Tibial artery (tissue), 4 donors: ENCODE data around the gene IGFBP2.

Experiments used
- DNase-seq, 2 donors: peaks; one replicate each; pipeline ENCODE4 v3.0.0-alpha.2; 2019
- H3K27ac ChIP-seq, 2 donors: fragments of 200-600 bp; sonication (generic) in 1 of 2; 1 replicate in 1 of 2; 2 replicates in 1 of 2; pipeline ENCODE4 v1.5.1; 2018 to 2019; ENCODE audit warnings: mild to moderate bottlenecking in 1 of 2
- H3K27me3 ChIP-seq, 2 donors: fragments of 200-600 bp; sonication (generic) in 1 of 2; one replicate each; pipeline versions ENCODE4 v1.5.1 to v1.6.0; 2016 to 2019
- H3K36me3 ChIP-seq, 3 donors: fragments of 200-600 bp; sonication (generic) in 2 of 3; one replicate each; pipeline ENCODE4 v1.5.1; 2016 to 2019; ENCODE audit warnings: mild to moderate bottlenecking in 2 of 3
- H3K4me1 ChIP-seq, 4 donors: fragments of 200-600 bp; sonication (generic) in 2 of 4; 1 replicate in 3 of 4; 2 replicates in 1 of 4; pipeline ENCODE4 v1.5.1; 2016 to 2019
- H3K4me3 ChIP-seq, 2 donors: fragments of 200-600 bp; sonication (generic) in 1 of 2; 1 replicate in 1 of 2; 2 replicates in 1 of 2; pipeline ENCODE4 v1.5.1; 2018 to 2019; ENCODE audit warnings: mild to moderate bottlenecking in 2 of 2
- H3K9me3 ChIP-seq, 3 donors: fragments of 200-600 bp; sonication (generic) in 1 of 3; one replicate each; pipeline ENCODE4 v1.5.1; 2016 to 2019
- CTCF ChIP-seq, 2 experiments: fragments of 200-600 bp in 1 of 2; fragments of 450-650 bp in 1 of 2; IDR thresholded peaks; one replicate each; pipeline ENCODE4 v1.5.1; 2017 to 2019; ENCODE audit warnings: antibody characterized with exemption in 2 of 2, mild to moderate bottlenecking in 1 of 2, moderate library complexity in 1 of 2
- intact Hi-C: fragments of 100-400 bp; cut with DNase I; formaldehyde crosslinking; loops from one replicate; pipeline ENCODE4 v1.15.0; 2023; ENCODE audit warnings: low total_unique reads

IGFBP2 gene

GRCh38 chr2:216636551-216637450 is 3.6 kb downstream of the IGFBP2 start:
- DNase-seq: peak; percentile 37 to 81
- peaks cover 5 to 22% (median 9%) of the 10 kb centered on the region in 3 donors for H3K36me3 ChIP-seq
- H3K4me3 ChIP-seq: peak overlapping the region; percentile 78 to 88
- no peaks in the 10 kb centered on the region for H3K9me3 ChIP-seq
- no peak for TF ChIP-seq CTCF (IDR thresholded peaks at IDR 0.05)
- H3K4me1 ChIP-seq: peaks cover 0 to 57% (median 37%) of the 10 kb centered on the region in 4 donors
- no peaks in the 10 kb centered on the region for H3K27me3 ChIP-seq
- peak overlapping the region; percentile 73 to 74 for H3K27ac ChIP-seq
- intact Hi-C loops: no loop called here

GRCh38 chr2:216637472-216637871 is 4.3 kb downstream of the IGFBP2 start:
- Histone ChIP-seq H3K27ac (peak overlapping the region; percentile 73 to 74), H3K9me3 (no peaks in the 10 kb centered on the region), H3K36me3 (peaks cover 5 to 22% (median 9%) of the 10 kb centered on the region in 3 donors), H3K27me3 (no peaks in the 10 kb centered on the region), H3K4me1 (peaks cover 0 to 56% (median 36%) of the 10 kb centered on the region in 4 donors), H3K4me3 (peak overlapping the region; percentile 78 to 88)
- no peak for TF ChIP-seq CTCF (IDR thresholded peaks at IDR 0.05)
- intact Hi-C loops: no loop called here
- DNase-seq: no peak

GRCh38 chr2:216643986-216644659 is 10.9 kb downstream of the IGFBP2 start:
- DNase-seq: no peak
- TF ChIP-seq CTCF (IDR thresholded peaks at IDR 0.05): no peak
- H3K36me3 ChIP-seq: peaks cover 5 to 21% (median 9%) of the 10 kb centered on the region in 3 donors
- H3K9me3 ChIP-seq: no peaks in the 10 kb centered on the region
- peak overlapping the region; percentile 27 to 56 for H3K27ac ChIP-seq
- intact Hi-C loops: no loop called here
- peaks cover 0 to 67% (median 36%) of the 10 kb centered on the region in 4 donors for H3K4me1 ChIP-seq
- H3K4me3 ChIP-seq: no peak overlapping the region
- no peaks in the 10 kb centered on the region for H3K27me3 ChIP-seq

GRCh38 chr2:216644842-216645635 is 11.8 kb downstream of the IGFBP2 start:
- H3K27ac ChIP-seq: peak overlapping the region; percentile 27 to 56
- no peak for TF ChIP-seq CTCF (IDR thresholded peaks at IDR 0.05)
- H3K36me3 ChIP-seq: peaks cover 4 to 12% (median 9%) of the 10 kb centered on the region in 3 donors
- H3K9me3 ChIP-seq: no peaks in the 10 kb centered on the region
- H3K4me3 ChIP-seq: no peak overlapping the region
- DNase-seq: no peak
- no peaks in the 10 kb centered on the region for H3K27me3 ChIP-seq
- intact Hi-C loops: no loop called here
- H3K4me1 ChIP-seq: peaks cover 0 to 76% (median 41%) of the 10 kb centered on the region in 4 donors

GRCh38 chr2:216645636-216645950 is 12.4 kb downstream of the IGFBP2 start:
- H3K27ac ChIP-seq: peak overlapping the region; percentile 27 to 64
- no peak for DNase-seq
- no peaks in the 10 kb centered on the region for H3K27me3 ChIP-seq
- H3K36me3 ChIP-seq: peaks cover 0 to 9% (median 9%) of the 10 kb centered on the region in 3 donors
- no peaks in the 10 kb centered on the region for H3K9me3 ChIP-seq
- H3K4me3 ChIP-seq: no peak overlapping the region
- intact Hi-C loops: no loop called here
- TF ChIP-seq CTCF (IDR thresholded peaks at IDR 0.05): no peak
- H3K4me1 ChIP-seq: peaks cover 0 to 80% (median 41%) of the 10 kb centered on the region in 4 donors
